KMS-11 (cell line): ENCODE data around the gene EVI5.

Experiments used
- H2AFZ ChIP-seq: fragments of 200-600 bp; sonication (generic); 2 replicates; pipeline ENCODE4 v1.6.1; 2016; ENCODE audit warnings: antibody characterized with exemption, mixed run types, low read depth
- H3K27ac ChIP-seq: fragments of 200-600 bp; sonication (generic); 2 replicates; pipeline ENCODE4 v1.6.1; 2016; ENCODE audit warnings: mild to moderate bottlenecking, mixed run types
- H3K27me3 ChIP-seq: fragments of 200-600 bp; sonication (generic); 2 replicates; pipeline ENCODE4 v1.6.1; 2017; ENCODE audit warnings: mild to moderate bottlenecking, low read depth, mixed run types, moderate library complexity; ENCODE audit not compliant: insufficient read depth
- H3K36me3 ChIP-seq: fragments of 200-600 bp; sonication (generic); 2 replicates; pipeline ENCODE4 v1.6.1; 2017; ENCODE audit warnings: mild to moderate bottlenecking, mixed run types; ENCODE audit not compliant: insufficient read depth
- H3K4me1 ChIP-seq: fragments of 200-600 bp; sonication (generic); 2 replicates; pipeline ENCODE4 v1.6.1; 2016; ENCODE audit warnings: mild to moderate bottlenecking, low read depth, mixed run types; ENCODE audit not compliant: poor library complexity, severe bottlenecking
- H3K4me2 ChIP-seq: fragments of 200-600 bp; sonication (generic); 2 replicates; pipeline ENCODE4 v1.7.0; 2016; ENCODE audit warnings: mild to moderate bottlenecking, mixed run types
- H3K4me3 ChIP-seq: fragments of 200-600 bp; sonication (generic); IDR thresholded peaks from 2 replicates; pipeline ENCODE4 v1.6.1; 2017; ENCODE audit warnings: low read depth, low read length, mixed read lengths; ENCODE audit not compliant: insufficient read depth
- H3K79me2 ChIP-seq: fragments of 200-600 bp; sonication (generic); 2 replicates; pipeline ENCODE4 v1.6.1; 2016; ENCODE audit warnings: low read depth, mixed run types; ENCODE audit not compliant: insufficient read depth
- H3K9ac ChIP-seq: fragments of 200-600 bp; sonication (generic); 2 replicates; pipeline ENCODE4 v1.6.1; 2016; ENCODE audit warnings: mild to moderate bottlenecking, mixed run types
- H4K20me1 ChIP-seq: fragments of 200-600 bp; sonication (generic); 2 replicates; pipeline ENCODE4 v1.6.1; 2016; ENCODE audit warnings: mild to moderate bottlenecking, mixed run types; ENCODE audit not compliant: insufficient read depth
- CTCF ChIP-seq: fragments of 200-600 bp; sonication (generic); conservative IDR thresholded peaks from 2 replicates; pipeline ENCODE4 v1.6.1; 2017; ENCODE audit warnings: low read depth, mild to moderate bottlenecking, antibody characterized with exemption, low read length, moderate library complexity, mixed read lengths

Gene EVI5

GRCh38 chr1:92488416-92488815 lies 296.5 kb downstream of the EVI5 start:
- no peaks in the 10 kb centered on the region for H3K36me3 ChIP-seq
- TF ChIP-seq CTCF = no peak
- H3K9ac ChIP-seq = no peak overlapping the region
- peaks cover 3% of the 10 kb centered on the region; the same call in 1 of the 2 replicates for H3K27me3 ChIP-seq
- H2AFZ ChIP-seq = no peak overlapping the region
- H4K20me1 ChIP-seq = no peaks in the 10 kb centered on the region
- no peak overlapping the region for H3K4me2 ChIP-seq
- H3K4me1 ChIP-seq = no peaks in the 10 kb centered on the region
- H3K4me3 ChIP-seq = no peak overlapping the region
- H3K79me2 ChIP-seq = no peaks in the 10 kb centered on the region
- H3K27ac ChIP-seq = no peak overlapping the region

GRCh38 chr1:92487078-92487605 lies 297.8 kb downstream of the EVI5 start:
- H3K36me3 ChIP-seq = no peaks in the 10 kb centered on the region
- H4K20me1 ChIP-seq = no peaks in the 10 kb centered on the region
- H2AFZ ChIP-seq = no peak overlapping the region
- H3K4me1 ChIP-seq = no peaks in the 10 kb centered on the region
- no peak for TF ChIP-seq CTCF
- H3K79me2 ChIP-seq = no peaks in the 10 kb centered on the region
- no peak overlapping the region for H3K27ac ChIP-seq
- H3K9ac ChIP-seq = no peak overlapping the region
- H3K4me3 ChIP-seq = no peak overlapping the region
- peaks cover 3% of the 10 kb centered on the region; the same call in 1 of the 2 replicates for H3K27me3 ChIP-seq
- H3K4me2 ChIP-seq = no peak overlapping the region

GRCh38 chr1:92486251-92487077 lies 298.4 kb downstream of the EVI5 start, which contains the start of gene GFI1:
Gene GFI1 (minus strand): TSS chr1:92486925. CDS start chr1:92483487, 3,438 bp downstream.
- Histone ChIP-seq H3K27me3 (peaks cover 3% of the 10 kb centered on the region; the same call in 1 of the 2 replicates), H3K4me2 (peak within 1 kb of the TSS; percentile 93), H3K9ac (peak within 1 kb of the TSS; percentile 9; the same call in 1 of the 2 replicates), H2AFZ (peak within 1 kb of the TSS; percentile 83), H3K27ac (no peak within 1 kb of the TSS), H3K4me3 (no peak within 1 kb of the TSS), H4K20me1 (no peaks in the 10 kb centered on the region), H3K79me2 (no peaks in the 10 kb centered on the region), H3K36me3 (no peaks in the 10 kb centered on the region), H3K4me1 (no peaks in the 10 kb centered on the region)
- TF ChIP-seq CTCF = no peak

GRCh38 chr1:92485381-92486250 lies 299.3 kb downstream of the EVI5 start:
- peak overlapping the region; percentile 93 for H3K4me2 ChIP-seq
- H3K36me3 ChIP-seq = no peaks in the 10 kb centered on the region
- H3K4me3 ChIP-seq = no peak overlapping the region
- no peaks in the 10 kb centered on the region for H4K20me1 ChIP-seq
- H3K4me1 ChIP-seq = no peaks in the 10 kb centered on the region
- H3K79me2 ChIP-seq = no peaks in the 10 kb centered on the region
- peak overlapping the region; percentile 83 for H2AFZ ChIP-seq
- no peak overlapping the region for H3K27ac ChIP-seq
- H3K9ac ChIP-seq = peak overlapping the region; percentile 9; the same call in 1 of the 2 replicates
- TF ChIP-seq CTCF = peak; percentile 29; the same call in 1 of the 2 replicates
- H3K27me3 ChIP-seq = peaks cover 3% of the 10 kb centered on the region; the same call in 1 of the 2 replicates
